ENCODE data around the gene TTC34.

GRCh38 chr1:2800664-2801045 is 838 bp downstream of the TTC34 start:
- TF ChIP-seq CTCF (IDR thresholded peaks at IDR 0.05) (no peak), EZH2phosphoT487 (IDR thresholded peaks at IDR 0.05) (no peak), EZH2 (IDR thresholded peaks at IDR 0.05) (no peak)

Measured in neural progenitor cell (in vitro differentiated cells).